Uterus (tissue), 2 donors: ENCODE results near the gene PPP1R9A.

Source experiments
- CTCF ChIP-seq, 4 experiments: fragments of 200-600 bp in 2 of 4; fragments of 450-650 bp in 2 of 4; sonication (generic) in 2 of 4; IDR thresholded peaks; one replicate each; pipeline ENCODE4 v1.5.1; 2016 to 2019; ENCODE audit warnings: antibody characterized with exemption in 4 of 4, mild to moderate bottlenecking in 2 of 4, moderate library complexity in 1 of 4
- POLR2A ChIP-seq, 2 donors: fragments of 450-650 bp; IDR thresholded peaks; one replicate each; pipeline ENCODE4 v1.6.1; 2016; ENCODE audit warnings: antibody characterized with exemption in 2 of 2, mild to moderate bottlenecking in 1 of 2, moderate library complexity in 1 of 2

GRCh38 chr7:94882891-94883290, 24.5 kb upstream of the PPP1R9A start:
- TF ChIP-seq CTCF (IDR thresholded peaks at IDR 0.05), result no peak
- TF ChIP-seq POLR2A (IDR thresholded peaks at IDR 0.05), result no peak
